K562 (cell line): ENCODE data around the gene TLX2. TPM values are rescaled to one million over a fixed set of nuclear protein-coding genes. Genes with fewer than 3 reads are reported as not detected.

Source experiments
- HIVEP1 ChIP-seq: fragments of 250-450 bp; sonication (Bioruptor Pico); IDR thresholded peaks from 2 replicates; pipeline ENCODE4 v1.4.0; 2020; ENCODE audit warnings: mild to moderate bottlenecking
- KAT7 ChIP-seq: sonication (generic); formaldehyde crosslinking; IDR thresholded peaks from 2 replicates; pipeline ENCODE4 v1.8.0; 2022; ENCODE audit warnings: missing genetic modification reagents, mild to moderate bottlenecking, borderline replicate concordance
- L3MBTL2 ChIP-seq: fragments of 450-650 bp; IDR thresholded peaks from 2 replicates; pipeline ENCODE4 v1.6.1; 2016; ENCODE audit warnings: mild to moderate bottlenecking, moderate library complexity
- MXI1 ChIP-seq: IDR thresholded peaks from 2 replicates; pipeline ENCODE4 v1.6.1; 2011; ENCODE audit warnings: low read depth, mild to moderate bottlenecking, improper control_type of control experiment, low read length
- POLR3A ChIP-seq: IDR thresholded peaks from 2 replicates; pipeline ENCODE4 v1.6.1; 2011; ENCODE audit warnings: borderline replicate concordance, mild to moderate bottlenecking, moderate library complexity; ENCODE audit not compliant: insufficient read length, insufficient read depth; ENCODE audit errors: extremely low read depth
- RAD51 ChIP-seq: fragments of 450-650 bp; IDR thresholded peaks from 2 replicates; pipeline ENCODE4 v1.7.1; 2016; ENCODE audit warnings: low read depth, mild to moderate bottlenecking, borderline replicate concordance
- RCOR1 ChIP-seq, 2 experiments: IDR thresholded peaks; 2 replicates each; pipeline ENCODE4 v1.6.1; 2012; ENCODE audit warnings: low read depth in 2 of 2, low read length in 2 of 2, borderline replicate concordance in 1 of 2, improper control_type of control experiment in 1 of 2
- RREB1 ChIP-seq: fragments of 250-450 bp; sonication (Bioruptor Pico); IDR thresholded peaks from 2 replicates; pipeline ENCODE4 v1.4.0; 2020
- TEAD2 ChIP-seq: fragments of 450-650 bp; IDR thresholded peaks from 2 replicates; pipeline ENCODE4 v1.6.1; 2016; ENCODE audit warnings: missing genetic modification characterization, control low read depth, missing compliant biosample characterization
- TEAD4 ChIP-seq, 2 experiments: sonication (generic) in 1 of 2; formaldehyde crosslinking in 1 of 2; IDR thresholded peaks; 2 replicates each; pipeline versions ENCODE4 v1.6.1 to v1.8.0; 2012 to 2022; ENCODE audit warnings: borderline replicate concordance in 1 of 2, inconsistent platforms in 1 of 2, low read length in 1 of 2, mild to moderate bottlenecking in 1 of 2, missing genetic modification reagents in 1 of 2
- ZKSCAN8 ChIP-seq: fragments of 200-800 bp; sonication (Bioruptor generic); IDR thresholded peaks from 2 replicates; pipeline ENCODE4 v1.6.1; 2016; ENCODE audit warnings: missing genetic modification characterization, missing compliant biosample characterization
- ZNF512 ChIP-seq: IDR thresholded peaks from 2 replicates; pipeline ENCODE4 v1.6.1; 2016; ENCODE audit warnings: missing genetic modification characterization, missing compliant biosample characterization
- ZNF589 ChIP-seq: fragments of 200-800 bp; sonication (Bioruptor generic); IDR thresholded peaks from 2 replicates; pipeline ENCODE4 v1.6.1; 2016; ENCODE audit warnings: low read depth, missing genetic modification characterization, missing compliant biosample characterization
- ZNF609 ChIP-seq: sonication (generic); formaldehyde crosslinking; IDR thresholded peaks from 2 replicates; pipeline ENCODE4 v1.8.1; 2023; ENCODE audit warnings: missing genetic modification reagents, mild to moderate bottlenecking, borderline replicate concordance
- polyA plus RNA-seq, 8 experiments: library from polyadenylated mRNA; depleted of rRNA in 4 of 8; stranded (reverse) in 5 of 8; unstranded in 3 of 8; fragments of >200 nt; fragmentation: Nextera tagmentation in 2 of 8; fragmentation: Illumina TruSeq in 1 of 8; extraction: Ambion mirVana in 2 of 8; extraction: Trizol in 1 of 8; gene quantifications; 2 replicates each; pipeline versions ENCODE4 v1.2.1 to v1.2.3, GENCODE V29; 2011 to 2014; ENCODE audit warnings: inconsistent platforms in 1 of 8, missing spikeins in 1 of 8
- total RNA-seq, 7 experiments: library from RNA; depleted of rRNA in 6 of 7; stranded (reverse); fragments of >200 nt in 6 of 7; fragmentation: Illumina TruSeq in 2 of 7; extraction: Trizol in 2 of 7; gene quantifications; 2 replicates each; pipeline versions ENCODE4 v1.2.1 to v1.2.3, GENCODE V29; 2011 to 2021; ENCODE audit warnings: low replicate concordance in 1 of 7

Gene TLX2
- total and polyA plus RNA-seq, 9 of the 15 experiments (the other 6 are each of a cell fraction or from before 2014, with no cell fraction given), result not detected

DNA sequence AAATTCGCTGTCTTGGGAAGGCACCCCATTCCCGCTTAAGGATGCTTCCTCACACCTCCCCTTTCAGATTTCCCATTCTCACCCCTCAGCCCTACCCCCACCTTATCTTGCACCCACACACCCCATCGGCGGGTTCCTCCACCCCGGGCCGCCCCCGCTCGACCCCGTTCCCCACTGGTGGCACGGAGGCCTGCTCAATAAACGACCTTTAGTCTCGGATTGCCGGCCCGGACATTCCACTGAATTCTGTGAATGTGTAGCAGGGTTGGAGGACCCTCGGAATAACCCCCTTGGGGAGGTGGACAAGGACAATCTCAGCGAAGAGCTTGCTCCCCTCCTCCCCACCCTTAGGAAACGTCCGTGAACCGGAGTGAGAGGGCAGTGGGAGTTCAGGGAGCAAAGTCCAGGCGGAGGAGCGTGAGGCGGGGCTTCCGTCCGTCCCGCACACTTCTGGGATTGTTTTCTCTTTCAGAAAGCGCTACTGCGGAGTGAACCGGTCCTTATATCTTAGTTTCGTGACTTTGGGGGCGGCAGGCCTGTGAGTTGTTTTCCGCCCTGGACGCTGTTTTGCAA lies 12.0 kb upstream of the TLX2 start (continued):
- TF ChIP-seq RREB1 (CRISPR knock-in tag), result no peak
- TF ChIP-seq ZKSCAN8, result no peak
- no peak for TF ChIP-seq HIVEP1 (CRISPR knock-in tag)
- TF ChIP-seq RCOR1 (IDR thresholded peaks at IDR 0.05; ENCODE audit: borderline replicate concordance in 1 of 2, low read depth in 2 of 2, low read length in 2 of 2), result peak in 1 of 2 experiments; percentile 22; a peak in 1 of 4 replicates
- TF ChIP-seq POLR3A, result no peak
- no peak for TF ChIP-seq TEAD2 (tag)
- 0 out of 2 replicates have a peak, but pooled peaks have one; percentile 4 for TF ChIP-seq KAT7 (CRISPR knock-in tag)
- TF ChIP-seq MXI1, result no peak
- TF ChIP-seq TEAD4 (IDR thresholded peaks at IDR 0.05; ENCODE audit: low read length), result peak; percentile 41; the same call in 1 of the 2 replicates
- no peak for TF ChIP-seq TEAD4 (CRISPR knock-in tag; IDR thresholded peaks at IDR 0.05; ENCODE audit: borderline replicate concordance)
- no peak for TF ChIP-seq ZNF512 (tag)
- no peak for TF ChIP-seq L3MBTL2
- TF ChIP-seq ZNF589, result 0 out of 2 replicates have a peak, but pooled peaks have one; percentile 39
- TF ChIP-seq RAD51, result no peak
- no peak for TF ChIP-seq ZNF609
